Neuronal stem cell (in vitro differentiated cells): Measurements from ENCODE around the gene CSF3R.

Experiments
- DNase-seq: peaks from one replicate; pipeline ENCODE4 v3.0.0-alpha.2; 2013; ENCODE audit warnings: low spot score
- H2AFZ ChIP-seq: one replicate; pipeline ENCODE4 v1.6.1; 2013; ENCODE audit warnings: mild to moderate bottlenecking, low read length, inconsistent platforms
- H2AK5ac ChIP-seq: 2 replicates; pipeline ENCODE4 v1.6.1; 2013; ENCODE audit warnings: low read depth, mild to moderate bottlenecking, inconsistent platforms, low read length, moderate library complexity, mixed read lengths
- H2BK120ac ChIP-seq: 2 replicates; pipeline ENCODE4 v1.6.1; 2013; ENCODE audit warnings: low read depth, mild to moderate bottlenecking, inconsistent platforms, low read length, moderate library complexity, mixed read lengths
- H2BK12ac ChIP-seq: one replicate; pipeline ENCODE4 v1.6.1; 2013; ENCODE audit warnings: low read length, inconsistent platforms
- H2BK15ac ChIP-seq: 2 replicates; pipeline ENCODE4 v1.6.1; 2013; ENCODE audit warnings: mild to moderate bottlenecking, low read length, inconsistent platforms, mixed read lengths
- H2BK5ac ChIP-seq: one replicate; pipeline ENCODE4 v1.6.1; 2013; ENCODE audit warnings: inconsistent platforms, mild to moderate bottlenecking, low read length, moderate library complexity
- H3K14ac ChIP-seq: one replicate; pipeline ENCODE4 v1.6.1; 2013; ENCODE audit warnings: low read length, inconsistent platforms
- H3K18ac ChIP-seq: 2 replicates; pipeline ENCODE4 v1.6.1; 2013; ENCODE audit warnings: low read length, inconsistent platforms
- H3K23ac ChIP-seq: 2 replicates; pipeline ENCODE4 v1.6.1; 2013; ENCODE audit warnings: low read depth, mild to moderate bottlenecking, mixed read lengths, low read length, inconsistent platforms; ENCODE audit not compliant: poor library complexity
- H3K27ac ChIP-seq: replicated peaks from 3 replicates; pipeline ENCODE4 v1.5.1; 2013; ENCODE audit warnings: low read length, inconsistent platforms
- H3K27me3 ChIP-seq, 3 experiments: 2 replicates each; pipeline ENCODE4 v1.6.1; 2013; ENCODE audit warnings: low read length in 3 of 3, mild to moderate bottlenecking in 2 of 3, inconsistent platforms in 1 of 3, low read depth in 1 of 3, mixed read lengths in 1 of 3, moderate library complexity in 1 of 3; ENCODE audit not compliant: control insufficient read depth in 3 of 3, insufficient read depth in 3 of 3
- H3K36me3 ChIP-seq, 2 donors: replicated peaks in 1 of 2; 2 replicates each; pipeline ENCODE4 v1.6.1; 2013; ENCODE audit warnings: low read length in 2 of 2; ENCODE audit not compliant: control insufficient read depth in 2 of 2, insufficient read depth in 2 of 2
- H3K4ac ChIP-seq: 2 replicates; pipeline ENCODE4 v1.6.1; 2013; ENCODE audit warnings: inconsistent platforms, mild to moderate bottlenecking, low read length, moderate library complexity
- H3K4me1 ChIP-seq, 2 donors: 1 replicate in 1 of 2; 2 replicates in 1 of 2; pipeline ENCODE4 v1.6.1; 2013; ENCODE audit warnings: low read length in 2 of 2, low read depth in 1 of 2; ENCODE audit not compliant: control insufficient read depth in 2 of 2, insufficient read depth in 1 of 2
- H3K4me2 ChIP-seq: one replicate; pipeline ENCODE4 v1.6.1; 2013; ENCODE audit warnings: mild to moderate bottlenecking, low read length, inconsistent platforms; ENCODE audit not compliant: insufficient read depth, poor library complexity, severe bottlenecking
- H3K4me3 ChIP-seq, 2 donors: 2 replicates each; pipeline ENCODE4 v1.5.1; 2013; ENCODE audit warnings: low read length in 2 of 2, mild to moderate bottlenecking in 2 of 2, inconsistent platforms in 1 of 2, moderate library complexity in 1 of 2
- H3K79me1 ChIP-seq: one replicate; pipeline ENCODE4 v1.6.1; 2013; ENCODE audit warnings: low read depth, mild to moderate bottlenecking, inconsistent platforms, low read length, moderate library complexity
- H3K9ac ChIP-seq: one replicate; pipeline ENCODE4 v1.6.1; 2013; ENCODE audit warnings: mild to moderate bottlenecking, low read depth, low read length, inconsistent platforms; ENCODE audit not compliant: poor library complexity
- H3K9me3 ChIP-seq, 2 donors: replicated peaks in 1 of 2; 2 replicates each; pipeline versions ENCODE3 to v1.6.1; 2013; ENCODE audit warnings: low read length in 2 of 2, mild to moderate bottlenecking in 2 of 2, inconsistent platforms in 1 of 2, low read depth in 1 of 2, mixed read lengths in 1 of 2, moderate library complexity in 1 of 2; ENCODE audit not compliant: control insufficient read depth in 2 of 2, insufficient read depth in 1 of 2
- H4K8ac ChIP-seq: one replicate; pipeline ENCODE4 v1.6.1; 2013; ENCODE audit warnings: low read depth, mild to moderate bottlenecking, inconsistent platforms, low read length, moderate library complexity
- H4K91ac ChIP-seq: one replicate; pipeline ENCODE4 v1.6.1; 2013; ENCODE audit warnings: low read length, low read depth, mild to moderate bottlenecking, inconsistent platforms; ENCODE audit not compliant: poor library complexity
- WGBS, 2 donors: extraction: QIAGEN DNeasy Blood & Tissue Kit; methylation state at CpG; one replicate each; pipeline ENCODE4 v1.1.7; 2013; ENCODE audit warnings: missing lambda C conversion rate in 2 of 2, mixed read lengths in 1 of 2; ENCODE audit not compliant: insufficient read length in 2 of 2, insufficient replicate concordance in 1 of 2; ENCODE audit errors: extremely low coverage in 2 of 2; 5-methylcytosine and 5-hydroxymethylcytosine counted together

Gene CSF3R

GRCh38 chr1:36506276-36506920, 23.7 kb upstream of the CSF3R start:
- no peak overlapping the region for H3K23ac ChIP-seq
- H3K4ac ChIP-seq, result no peak overlapping the region
- no peak overlapping the region for H2BK5ac ChIP-seq
- H4K8ac ChIP-seq, result no peak overlapping the region
- no CpG with 5 or more reads among the region's 5 CpGs for WGBS, 2 donors
- H3K36me3 ChIP-seq, result no peaks in the 10 kb centered on the region
- no peak for DNase-seq
- no peak overlapping the region for H4K91ac ChIP-seq
- no peak overlapping the region for H3K4me3 ChIP-seq
- no peaks in the 10 kb centered on the region for H3K79me1 ChIP-seq
- no peak overlapping the region for H2BK12ac ChIP-seq
- H3K4me1 ChIP-seq, result peaks cover 0 to 12% of the 10 kb centered on the region in 2 donors
- no peak overlapping the region for H3K27ac ChIP-seq
- no peaks in the 10 kb centered on the region for H3K27me3 ChIP-seq
- no peak overlapping the region for H3K9ac ChIP-seq
- no peak overlapping the region for H2BK15ac ChIP-seq
- no peak overlapping the region for H3K4me2 ChIP-seq
- no peak overlapping the region for H2AFZ ChIP-seq
- H3K9me3 ChIP-seq, result no peaks in the 10 kb centered on the region
- H3K18ac ChIP-seq, result no peak overlapping the region
- H2AK5ac ChIP-seq, result no peak overlapping the region
- H3K14ac ChIP-seq, result no peak overlapping the region
- H2BK120ac ChIP-seq, result no peak overlapping the region

DNA sequence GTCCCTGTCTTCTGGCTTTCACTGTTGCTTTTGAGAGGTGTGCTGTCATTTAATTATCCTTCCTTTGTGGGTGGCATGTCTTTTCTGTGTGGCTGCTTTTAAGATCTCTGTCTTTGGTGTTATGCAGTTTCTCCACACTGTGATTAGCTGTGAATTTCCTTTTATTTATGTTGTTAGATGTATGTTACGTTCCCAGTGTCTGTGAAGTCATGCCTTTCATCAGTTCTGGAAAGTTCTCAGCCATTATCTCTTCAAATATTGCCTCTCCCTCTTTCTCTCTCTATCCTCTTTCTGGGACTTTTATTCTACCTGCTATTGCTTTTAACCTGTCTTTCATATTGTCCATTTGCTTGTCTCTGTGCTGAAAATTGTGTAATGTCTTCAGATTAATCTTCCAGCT, 21.0 kb upstream of the CSF3R start:
- H3K4me2 ChIP-seq, result no peak overlapping the region
- no peak overlapping the region for H4K8ac ChIP-seq
- H3K79me1 ChIP-seq, result no peaks in the 10 kb centered on the region
- H4K91ac ChIP-seq, result no peak overlapping the region
- H2BK120ac ChIP-seq, result no peak overlapping the region
- H3K4me1 ChIP-seq, result peaks cover 0 to 12% of the 10 kb centered on the region in 2 donors
- no CpG with 5 or more reads among the region's 1 CpG for WGBS, 2 donors
- H3K9me3 ChIP-seq, result no peaks in the 10 kb centered on the region
- no peak overlapping the region for H3K4ac ChIP-seq
- H3K9ac ChIP-seq, result no peak overlapping the region
- H2BK12ac ChIP-seq, result no peak overlapping the region
- no peak overlapping the region for H3K27ac ChIP-seq
- DNase-seq, result no peak
- no peak overlapping the region for H3K4me3 ChIP-seq
- H3K27me3 ChIP-seq, result no peaks in the 10 kb centered on the region
- no peak overlapping the region for H3K14ac ChIP-seq
- H2BK5ac ChIP-seq, result no peak overlapping the region
- H2AFZ ChIP-seq, result no peak overlapping the region
- no peak overlapping the region for H3K18ac ChIP-seq
- no peak overlapping the region for H2AK5ac ChIP-seq
- H3K36me3 ChIP-seq, result no peaks in the 10 kb centered on the region
- H3K23ac ChIP-seq, result no peak overlapping the region
- no peak overlapping the region for H2BK15ac ChIP-seq

DNA sequence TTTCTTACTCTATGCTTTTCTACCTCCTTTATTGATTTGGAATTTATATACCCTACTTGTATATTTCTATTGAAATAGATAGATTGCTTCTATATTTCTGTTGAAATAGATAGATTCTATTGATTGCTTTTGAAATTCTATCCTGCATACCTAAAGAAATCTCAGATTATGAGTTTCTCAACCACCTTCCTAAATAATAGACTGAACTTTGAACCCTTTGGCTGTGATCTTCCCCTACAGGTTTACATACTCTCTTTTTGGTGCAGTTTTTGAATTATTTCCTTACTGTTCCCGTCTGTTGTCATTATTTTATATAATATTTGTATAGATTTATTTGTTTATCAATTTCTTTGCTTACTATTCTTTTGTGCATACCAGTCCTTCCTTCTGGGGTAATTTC, 20.4 kb upstream of the CSF3R start:
- Histone ChIP-seq H3K9ac (no peak overlapping the region), H3K79me1 (no peaks in the 10 kb centered on the region), H2BK120ac (no peak overlapping the region), H3K36me3 (no peaks in the 10 kb centered on the region), H3K14ac (no peak overlapping the region), H3K27ac (no peak overlapping the region), H4K8ac (no peak overlapping the region), H3K4me3 (no peak overlapping the region), H2AK5ac (no peak overlapping the region), H2AFZ (no peak overlapping the region), H2BK5ac (no peak overlapping the region), H3K4me1 (peaks cover 0 to 10% of the 10 kb centered on the region in 2 donors), H3K27me3 (peaks cover 0 to 2% (median 0%) of the 10 kb centered on the region in 3 experiments), H2BK15ac (no peak overlapping the region), H2BK12ac (no peak overlapping the region), H3K4me2 (no peak overlapping the region), H3K18ac (no peak overlapping the region), H3K9me3 (no peaks in the 10 kb centered on the region), H4K91ac (no peak overlapping the region), H3K23ac (no peak overlapping the region), H3K4ac (no peak overlapping the region)
- no peak for DNase-seq
- WGBS, 2 donors, result no CpG with 5 or more reads among the region's 1 CpG

- no peak overlapping the region for H2BK15ac ChIP-seq
- no peak for DNase-seq
- H4K8ac ChIP-seq, result no peak overlapping the region
- no peak overlapping the region for H3K18ac ChIP-seq
- no peak overlapping the region for H2AK5ac ChIP-seq
- no peak overlapping the region for H2AFZ ChIP-seq
- WGBS, 2 donors, result no CpG with 5 or more reads among the region's 2 CpGs
- H2BK5ac ChIP-seq, result no peak overlapping the region
- H3K79me1 ChIP-seq, result no peaks in the 10 kb centered on the region
- no peaks in the 10 kb centered on the region for H3K9me3 ChIP-seq
- H2BK12ac ChIP-seq, result no peak overlapping the region
- H2BK120ac ChIP-seq, result no peak overlapping the region
- H3K14ac ChIP-seq, result no peak overlapping the region
- H3K4ac ChIP-seq, result no peak overlapping the region
- H3K23ac ChIP-seq, result no peak overlapping the region
- no peak overlapping the region for H3K9ac ChIP-seq
- peaks cover 0 to 3% (median 0%) of the 10 kb centered on the region in 3 experiments for H3K27me3 ChIP-seq
- no peak overlapping the region for H3K27ac ChIP-seq
- no peaks in the 10 kb centered on the region for H3K36me3 ChIP-seq
- no peak overlapping the region for H4K91ac ChIP-seq
- H3K4me3 ChIP-seq, result no peak overlapping the region
- H3K4me2 ChIP-seq, result no peak overlapping the region
- H3K4me1 ChIP-seq, result peaks cover 0 to 6% of the 10 kb centered on the region in 2 donors
Measured at GRCh38 chr1:36502616-36503015, 19.9 kb upstream of the CSF3R start.
